ENCODE results near the gene SPSB3. TPM values are rescaled to one million over a fixed set of nuclear protein-coding genes. Genes with fewer than 3 reads are reported as not detected.
A peak's percentile ranks its signal among the peaks of the same experiment; 100 is the strongest.

The SPSB3 gene
- total and polyA plus RNA-seq, 2 of the 4 experiments (the other 2 are of a cell fraction), result 9.1 to 30.8 TPM

- Histone ChIP-seq H4K20me1 (ENCODE audit: insufficient read depth, low read length) (peaks cover 21% of the 10 kb centered on the region), H2AK9ac (replicated peaks; ENCODE audit: low read depth, low read length, poor library complexity) (no peak overlapping the region), H3K9me1 (ENCODE audit: insufficient read depth, low read length) (peaks cover 7% of the 10 kb centered on the region; the same call in 1 of the 2 replicates), H3K4me2 (ENCODE audit: low read depth, low read length) (no peak overlapping the region), H2AFZ (replicated peaks; ENCODE audit: low read length, poor library complexity) (peak overlapping the region; percentile 51), H4K91ac (ENCODE audit: insufficient read depth, low read depth, low read length) (no peak overlapping the region), H2BK5ac (ENCODE audit: low read depth, low read length, poor library complexity, severe bottlenecking) (no peak overlapping the region), H3K79me1 (ENCODE audit: low read depth in 1 of 2, low read length in 2 of 2) (peaks cover 17 to 63% of the 10 kb centered on the region in 2 experiments), H3K9ac (ENCODE audit: low read depth, low read length) (no peak overlapping the region), H3K9me3 (ENCODE audit: control insufficient read depth, insufficient read depth, low read length) (no peaks in the 10 kb centered on the region), H3K4me3 (ENCODE audit: insufficient read depth, low read depth, low read length) (no peak overlapping the region), H4K8ac (ENCODE audit: low read depth in 2 of 2, low read length in 2 of 2) (no peak overlapping the region), H3K23ac (ENCODE audit: low read depth, low read length) (no peak overlapping the region), H3K14ac (replicated peaks; ENCODE audit: low read depth, low read length) (no peak overlapping the region), H3K56ac (ENCODE audit: extremely low read depth, insufficient read depth, low read length) (no peak overlapping the region), H3K27ac (ENCODE audit: insufficient read depth, low read length) (no peak overlapping the region), H2AK5ac (ENCODE audit: low read depth, low read length) (no peak overlapping the region), H2BK120ac (ENCODE audit: low read depth, low read length) (no peak overlapping the region), H4K5ac (ENCODE audit: low read depth, low read length) (no peak overlapping the region), H3K4ac (ENCODE audit: low read depth, low read length) (no peak overlapping the region), H2BK20ac (ENCODE audit: low read depth, low read length) (no peak overlapping the region), H3K18ac (ENCODE audit: low read depth, low read length) (no peak overlapping the region), H2BK15ac (ENCODE audit: low read depth, low read length) (no peak overlapping the region), H3K27me3 (ENCODE audit: control insufficient read depth, insufficient read depth, low read length) (no peaks in the 10 kb centered on the region), H3K36me3 (ENCODE audit: control insufficient read depth, insufficient read depth, low read length) (peaks cover 34% of the 10 kb centered on the region), H3K4me1 (ENCODE audit: control insufficient read depth, insufficient read depth, low read length) (peaks cover 16% of the 10 kb centered on the region)
- in situ Hi-C loops (cut with MboI; ENCODE audit: low sequenced_read_pairs) (no loop called here), intact Hi-C loops (cut with micrococcal nuclease) (no loop called here), dilution Hi-C loops (cut with HindIII; ENCODE audit: low sequenced_read_pairs, unreplicated experiment) (no loop called here)
- no peak for ATAC-seq (ENCODE audit: low read depth)
- no TSS peak for BruUV-seq (replicated peaks)
- TF ChIP-seq BHLHE40 (IDR thresholded peaks at IDR 0.05; ENCODE audit: low read depth, low read length), result no peak
- no peak for TF ChIP-seq FOS (IDR thresholded peaks at IDR 0.05; ENCODE audit: low read depth, low read length)
- no peak for TF ChIP-seq ELK1 (IDR thresholded peaks at IDR 0.05; ENCODE audit: borderline replicate concordance, low read depth, low read length)
- TF ChIP-seq MAFK (IDR thresholded peaks at IDR 0.05; ENCODE audit: low read depth, low read length), result no peak
- no peak for TF ChIP-seq SMC3 (IDR thresholded peaks at IDR 0.05; ENCODE audit: low read depth, low read length)
- no peak for TF ChIP-seq CHD1 (IDR thresholded peaks at IDR 0.05; ENCODE audit: low read depth, low read length)
- no peak for TF ChIP-seq MAZ (IDR thresholded peaks at IDR 0.05; ENCODE audit: borderline replicate concordance, low read depth, low read length)
- TF ChIP-seq MXI1 (IDR thresholded peaks at IDR 0.05; ENCODE audit: borderline replicate concordance, low read depth, low read length), result no peak
- no peak for TF ChIP-seq USF2 (IDR thresholded peaks at IDR 0.05; ENCODE audit: low read depth, low read length)
- TF ChIP-seq RFX5 (IDR thresholded peaks at IDR 0.05; ENCODE audit: low read depth, low read length), result no peak
- TF ChIP-seq CTCF (conservative IDR thresholded peaks at IDR 0.05; ENCODE audit: low read depth, low read length), result no peak
- no peak for TF ChIP-seq RCOR1 (IDR thresholded peaks at IDR 0.05; ENCODE audit: insufficient replicate concordance, low read length)
- TF ChIP-seq NFE2L2 (IDR thresholded peaks at IDR 0.05; ENCODE audit: low read depth, low read length), result no peak
- no peak for TF ChIP-seq POLR2A (IDR thresholded peaks at IDR 0.05; ENCODE audit: low read depth, low read length)
- no peak for TF ChIP-seq RAD21 (IDR thresholded peaks at IDR 0.05; ENCODE audit: low read length)
- ChIA-PET CTCF (no interaction called here), POLR2A (ENCODE audit: unreplicated experiment) (no interaction called here)
- no CpG with 5 or more reads among the region's 13 CpGs for WGBS, 2 experiments (ENCODE audit: extremely low coverage in 2 of 2, insufficient read length in 1 of 2)
- DNase-seq, result no peak
Measured at GRCh38 chr16:1776672-1776955, 5.8 kb downstream of the SPSB3 start.

Data from IMR-90 (cell line).